Diencephalon (tissue), 1 donor: ENCODE data around the gene PRLHR. TPM values are rescaled to one million over a fixed set of nuclear protein-coding genes. Genes with fewer than 3 reads are reported as not detected.

Source experiments
- total RNA-seq: library from RNA; depleted of rRNA; stranded (reverse); fragments of >200 nt; gene quantifications from one replicate; pipeline ENCODE4 v1.2.3, GENCODE V29; 2014

The PRLHR gene
- total RNA-seq, result 1.2 TPM

DNA sequence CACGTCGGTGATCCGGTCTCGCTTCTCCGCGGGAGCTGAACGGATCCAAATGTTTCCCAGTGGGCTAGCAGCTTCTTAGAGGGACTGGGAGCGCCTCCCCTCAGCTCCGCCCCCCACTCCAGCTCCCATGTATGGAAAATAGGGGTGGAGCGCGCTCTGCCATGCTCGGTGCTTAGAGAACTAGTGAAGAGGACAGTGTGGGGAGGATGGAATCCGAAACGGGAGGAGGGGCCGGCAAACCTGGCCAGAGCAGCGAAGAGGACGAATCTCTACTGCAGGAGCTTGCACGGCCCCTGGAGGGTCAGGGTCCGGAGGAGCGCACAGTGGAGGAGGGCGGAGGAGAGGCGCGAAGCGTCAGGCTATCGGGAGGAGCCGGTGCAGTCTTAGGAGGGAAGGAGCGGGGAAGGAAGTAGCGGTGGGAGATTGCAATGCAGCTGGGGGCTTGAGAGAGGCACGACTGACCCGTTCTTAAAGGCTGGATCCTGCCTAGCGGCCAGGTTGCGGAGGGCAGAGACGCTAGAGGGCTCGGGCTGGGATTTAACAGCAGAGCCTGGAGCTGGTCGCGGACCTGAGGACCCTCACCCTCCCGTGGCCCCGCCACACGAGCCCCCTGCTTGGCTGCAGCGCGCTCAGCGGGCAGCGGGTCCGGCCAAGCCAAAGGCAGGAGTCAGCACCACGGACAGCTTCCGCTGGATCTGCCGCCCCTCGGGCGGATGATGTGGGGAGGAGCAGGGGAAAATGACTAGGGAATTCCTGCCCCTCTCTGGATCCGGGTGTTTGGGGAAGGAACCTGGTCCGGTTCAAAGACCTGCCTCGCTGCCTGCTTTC is at the start of gene PRLHR:
PRLHR (minus strand) TSS at position 51 of the 828 bp plus-strand sequence. CDS start 404 bp downstream, outside the sequence.

Other genes with a start within 250 kb of the PRLHR start
- 39.9 TPM for gene CACUL1, start 159.3 kb upstream of the PRLHR start, total RNA-seq